ENCODE data around the gene JAKMIP1.

GRCh38 chr4:6161921-6162464 is 38.4 kb downstream of the JAKMIP1 start:
- TF ChIP-seq, protein P1, sequence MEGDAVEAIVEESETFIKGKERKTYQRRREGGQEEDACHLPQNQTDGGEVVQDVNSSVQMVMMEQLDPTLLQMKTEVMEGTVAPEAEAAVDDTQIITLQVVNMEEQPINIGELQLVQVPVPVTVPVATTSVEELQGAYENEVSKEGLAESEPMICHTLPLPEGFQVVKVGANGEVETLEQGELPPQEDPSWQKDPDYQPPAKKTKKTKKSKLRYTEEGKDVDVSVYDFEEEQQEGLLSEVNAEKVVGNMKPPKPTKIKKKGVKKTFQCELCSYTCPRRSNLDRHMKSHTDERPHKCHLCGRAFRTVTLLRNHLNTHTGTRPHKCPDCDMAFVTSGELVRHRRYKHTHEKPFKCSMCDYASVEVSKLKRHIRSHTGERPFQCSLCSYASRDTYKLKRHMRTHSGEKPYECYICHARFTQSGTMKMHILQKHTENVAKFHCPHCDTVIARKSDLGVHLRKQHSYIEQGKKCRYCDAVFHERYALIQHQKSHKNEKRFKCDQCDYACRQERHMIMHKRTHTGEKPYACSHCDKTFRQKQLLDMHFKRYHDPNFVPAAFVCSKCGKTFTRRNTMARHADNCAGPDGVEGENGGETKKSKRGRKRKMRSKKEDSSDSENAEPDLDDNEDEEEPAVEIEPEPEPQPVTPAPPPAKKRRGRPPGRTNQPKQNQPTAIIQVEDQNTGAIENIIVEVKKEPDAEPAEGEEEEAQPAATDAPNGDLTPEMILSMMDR (IDR thresholded peaks at IDR 0.05), result no peak
- TF ChIP-seq POLR2A (IDR thresholded peaks at IDR 0.05), result no peak

Data from body of pancreas (tissue), 4 donors.